Trophoblast cell (in vitro differentiated cells and primary cell): ENCODE data around the gene STAB1.

Experiments
- DNase-seq, 2 donors: peaks; one replicate each; pipeline ENCODE4 v3.0.0-alpha.2; 2016
- H2AFZ ChIP-seq: 2 replicates; pipeline ENCODE4 v1.6.1; 2013; ENCODE audit warnings: low read length, moderate library complexity, mild to moderate bottlenecking; ENCODE audit not compliant: insufficient read depth, poor library complexity
- H2AK5ac ChIP-seq: 2 replicates; pipeline ENCODE4 v1.6.1; 2013; ENCODE audit warnings: mild to moderate bottlenecking, low read length
- H2BK120ac ChIP-seq: 2 replicates; pipeline ENCODE4 v1.6.1; 2013; ENCODE audit warnings: low read length, mild to moderate bottlenecking, moderate library complexity; ENCODE audit not compliant: insufficient read depth, poor library complexity
- H2BK12ac ChIP-seq: 2 replicates; pipeline ENCODE4 v1.6.1; 2013; ENCODE audit warnings: mild to moderate bottlenecking, low read length, moderate library complexity
- H2BK5ac ChIP-seq: 2 replicates; pipeline ENCODE4 v1.6.1; 2013; ENCODE audit warnings: low read length, low read depth, moderate library complexity, mild to moderate bottlenecking; ENCODE audit not compliant: poor library complexity
- H3K14ac ChIP-seq: 2 replicates; pipeline ENCODE4 v1.6.1; 2013; ENCODE audit warnings: mild to moderate bottlenecking, low read length
- H3K18ac ChIP-seq: 2 replicates; pipeline ENCODE4 v1.6.1; 2013; ENCODE audit warnings: mild to moderate bottlenecking, low read length
- H3K23ac ChIP-seq: 2 replicates; pipeline ENCODE4 v1.6.1; 2013; ENCODE audit warnings: low read length
- H3K27ac ChIP-seq: 2 replicates; pipeline ENCODE4 v1.5.1; 2013; ENCODE audit warnings: low read depth, mild to moderate bottlenecking, inconsistent platforms, low read length, moderate library complexity
- H3K27me3 ChIP-seq: 2 replicates; pipeline ENCODE4 v1.6.1; 2013; ENCODE audit warnings: inconsistent platforms, mild to moderate bottlenecking, low read length, moderate library complexity; ENCODE audit not compliant: insufficient read depth
- H3K36me3 ChIP-seq, 2 experiments: 1 replicate in 1 of 2; 2 replicates in 1 of 2; pipeline ENCODE4 v1.6.1; 2013; ENCODE audit warnings: low read length in 2 of 2, mild to moderate bottlenecking in 2 of 2, moderate library complexity in 1 of 2; ENCODE audit not compliant: insufficient read depth in 2 of 2, control insufficient read depth in 1 of 2
- H3K4ac ChIP-seq: 2 replicates; pipeline ENCODE4 v1.6.1; 2013; ENCODE audit warnings: low read depth, mild to moderate bottlenecking, low read length, moderate library complexity
- H3K4me1 ChIP-seq, 2 experiments: 1 replicate in 1 of 2; 2 replicates in 1 of 2; pipeline ENCODE4 v1.6.1; 2013; ENCODE audit warnings: low read length in 2 of 2, mild to moderate bottlenecking in 2 of 2, moderate library complexity in 1 of 2; ENCODE audit not compliant: insufficient read depth in 2 of 2, control insufficient read depth in 1 of 2
- H3K4me2 ChIP-seq: 2 replicates; pipeline ENCODE4 v1.6.1; 2013; ENCODE audit warnings: inconsistent platforms, mild to moderate bottlenecking, low read length, moderate library complexity
- H3K4me3 ChIP-seq: 2 replicates; pipeline ENCODE4 v1.5.1; 2013; ENCODE audit warnings: mild to moderate bottlenecking, low read depth, low read length, inconsistent platforms
- H3K79me1 ChIP-seq: one replicate; pipeline ENCODE4 v1.6.1; 2013; ENCODE audit warnings: low read length
- H3K79me2 ChIP-seq: 2 replicates; pipeline ENCODE4 v1.6.1; 2013; ENCODE audit warnings: low read length, mild to moderate bottlenecking; ENCODE audit not compliant: control insufficient read depth, insufficient read depth, poor library complexity
- H3K9ac ChIP-seq: 2 replicates; pipeline ENCODE4 v1.6.1; 2013; ENCODE audit warnings: mild to moderate bottlenecking, low read length
- H3K9me3 ChIP-seq: 2 replicates; pipeline ENCODE4 v1.6.1; 2013; ENCODE audit warnings: low read depth, mild to moderate bottlenecking, control low read depth, inconsistent platforms, low read length; ENCODE audit not compliant: insufficient read depth
- H4K12ac ChIP-seq: 2 replicates; pipeline ENCODE4 v1.6.1; 2013; ENCODE audit warnings: low read depth, mild to moderate bottlenecking, low read length, moderate library complexity
- H4K8ac ChIP-seq: 2 replicates; pipeline ENCODE4 v1.6.1; 2013; ENCODE audit warnings: low read depth, mild to moderate bottlenecking, low read length, moderate library complexity
- H4K91ac ChIP-seq: one replicate; pipeline ENCODE4 v1.6.1; 2013; ENCODE audit warnings: low read depth, mild to moderate bottlenecking, low read length, moderate library complexity
- WGBS: extraction: QIAGEN DNeasy Blood & Tissue Kit; methylation state at CpG from one replicate; pipeline ENCODE4 v1.1.7; 2013; ENCODE audit warnings: missing lambda C conversion rate; ENCODE audit not compliant: insufficient read length, insufficient coverage; ENCODE audit errors: extremely low coverage; 5-methylcytosine and 5-hydroxymethylcytosine counted together

The STAB1 gene

GRCh38 chr3:52501046-52501445, 5.9 kb downstream of the STAB1 start:
- WGBS, result no CpG with 5 or more reads among the region's 11 CpGs

GRCh38 chr3:52502001-52502400, 6.9 kb downstream of the STAB1 start:
- no peak overlapping the region for H2AFZ ChIP-seq
- H3K4me1 ChIP-seq, result no peaks in the 10 kb centered on the region
- no peak overlapping the region for H3K9ac ChIP-seq
- H2BK12ac ChIP-seq, result no peak overlapping the region
- peaks cover 2% of the 10 kb centered on the region for H3K9me3 ChIP-seq
- no peak for DNase-seq
- no peak overlapping the region for H2BK120ac ChIP-seq
- no peak overlapping the region for H2AK5ac ChIP-seq
- H3K36me3 ChIP-seq, result no peaks in the 10 kb centered on the region
- no peak overlapping the region for H3K4me3 ChIP-seq
- H3K23ac ChIP-seq, result no peak overlapping the region
- no peak overlapping the region for H2BK5ac ChIP-seq
- H3K14ac ChIP-seq, result no peak overlapping the region
- H4K91ac ChIP-seq, result no peak overlapping the region
- no peak overlapping the region for H3K18ac ChIP-seq
- no peak overlapping the region for H4K12ac ChIP-seq
- no peak overlapping the region for H4K8ac ChIP-seq
- no CpG with 5 or more reads among the region's 11 CpGs for WGBS
- no peak overlapping the region for H3K27ac ChIP-seq
- H3K79me1 ChIP-seq, result no peaks in the 10 kb centered on the region
- no peaks in the 10 kb centered on the region for H3K27me3 ChIP-seq
- no peak overlapping the region for H3K4ac ChIP-seq
- no peaks in the 10 kb centered on the region for H3K79me2 ChIP-seq
- H3K4me2 ChIP-seq, result no peak overlapping the region

More at GRCh38 chr3:52501046-52501445, 5.9 kb downstream of the STAB1 start:
- Histone ChIP-seq H3K9ac (no peak overlapping the region), H2BK120ac (no peak overlapping the region), H3K4me1 (no peaks in the 10 kb centered on the region), H3K27ac (no peak overlapping the region), H4K8ac (no peak overlapping the region), H3K27me3 (no peaks in the 10 kb centered on the region), H3K9me3 (peaks cover 2% of the 10 kb centered on the region), H2BK5ac (no peak overlapping the region), H3K36me3 (no peaks in the 10 kb centered on the region), H4K91ac (no peak overlapping the region), H2BK12ac (no peak overlapping the region), H3K4ac (no peak overlapping the region), H3K18ac (no peak overlapping the region), H3K14ac (no peak overlapping the region), H2AFZ (no peak overlapping the region), H3K79me2 (no peaks in the 10 kb centered on the region), H3K79me1 (no peaks in the 10 kb centered on the region), H3K23ac (no peak overlapping the region), H2AK5ac (no peak overlapping the region), H3K4me2 (no peak overlapping the region), H3K4me3 (no peak overlapping the region), H4K12ac (no peak overlapping the region)
- DNase-seq, result no peak

- no peaks in the 10 kb centered on the region for H3K4me1 ChIP-seq
- H2BK5ac ChIP-seq, result no peak overlapping the region
- whole genome bisulfite sequencing, result no CpG with 5 or more reads among the region's 11 CpGs
- H2AK5ac ChIP-seq, result no peak overlapping the region
- no peak overlapping the region for H4K12ac ChIP-seq
- no peaks in the 10 kb centered on the region for H3K79me2 ChIP-seq
- H3K4ac ChIP-seq, result no peak overlapping the region
- no peak overlapping the region for H2AFZ ChIP-seq
- no peak overlapping the region for H3K18ac ChIP-seq
- no peak overlapping the region for H2BK12ac ChIP-seq
- DNase-seq, result no peak
- no peaks in the 10 kb centered on the region for H3K36me3 ChIP-seq
- no peaks in the 10 kb centered on the region for H3K27me3 ChIP-seq
- H3K9ac ChIP-seq, result no peak overlapping the region
- H3K14ac ChIP-seq, result no peak overlapping the region
- H3K4me3 ChIP-seq, result no peak overlapping the region
- H3K27ac ChIP-seq, result no peak overlapping the region
- no peak overlapping the region for H4K91ac ChIP-seq
- H4K8ac ChIP-seq, result no peak overlapping the region
- H3K79me1 ChIP-seq, result no peaks in the 10 kb centered on the region
- H3K4me2 ChIP-seq, result no peak overlapping the region
- peaks cover 2% of the 10 kb centered on the region for H3K9me3 ChIP-seq
- H2BK120ac ChIP-seq, result no peak overlapping the region
- no peak overlapping the region for H3K23ac ChIP-seq
These were observed 7.7 kb downstream of the STAB1 start for GRCh38 chr3:52502808-52503350.

- H3K9me3 ChIP-seq, result peaks cover 2% of the 10 kb centered on the region
- no peak overlapping the region for H2AFZ ChIP-seq
- H3K36me3 ChIP-seq, result no peaks in the 10 kb centered on the region
- no peak overlapping the region for H3K9ac ChIP-seq
- no peak overlapping the region for H3K4ac ChIP-seq
- H3K27ac ChIP-seq, result no peak overlapping the region
- H3K79me2 ChIP-seq, result no peaks in the 10 kb centered on the region
- no peak overlapping the region for H2BK12ac ChIP-seq
- DNase-seq, result no peak
- H3K4me3 ChIP-seq, result no peak overlapping the region
- H2AK5ac ChIP-seq, result no peak overlapping the region
- no peak overlapping the region for H3K14ac ChIP-seq
- H3K27me3 ChIP-seq, result no peaks in the 10 kb centered on the region
- H3K23ac ChIP-seq, result no peak overlapping the region
- no peak overlapping the region for H4K12ac ChIP-seq
- no peaks in the 10 kb centered on the region for H3K79me1 ChIP-seq
- H4K8ac ChIP-seq, result no peak overlapping the region
- H3K4me1 ChIP-seq, result no peaks in the 10 kb centered on the region
- no peak overlapping the region for H3K4me2 ChIP-seq
- H3K18ac ChIP-seq, result no peak overlapping the region
- no CpG with 5 or more reads among the region's 23 CpGs for WGBS
- no peak overlapping the region for H2BK120ac ChIP-seq
- no peak overlapping the region for H2BK5ac ChIP-seq
- no peak overlapping the region for H4K91ac ChIP-seq
These were observed 8.8 kb downstream of the STAB1 start for GRCh38 chr3:52503788-52504424.
